Astrocyte of the hippocampus (primary cell): ENCODE results near the gene CNTNAP2.
"Not testable (repeated sequence)": the region's sequence is repeated elsewhere in the genome, so short reads cannot be mapped to it uniquely, and the experiment has no call there.

Source experiments
- DNase-seq: peaks from one replicate; pipeline ENCODE4 v3.0.0; 2011; ENCODE audit warnings: low read depth, low spot score

Gene CNTNAP2

DNA sequence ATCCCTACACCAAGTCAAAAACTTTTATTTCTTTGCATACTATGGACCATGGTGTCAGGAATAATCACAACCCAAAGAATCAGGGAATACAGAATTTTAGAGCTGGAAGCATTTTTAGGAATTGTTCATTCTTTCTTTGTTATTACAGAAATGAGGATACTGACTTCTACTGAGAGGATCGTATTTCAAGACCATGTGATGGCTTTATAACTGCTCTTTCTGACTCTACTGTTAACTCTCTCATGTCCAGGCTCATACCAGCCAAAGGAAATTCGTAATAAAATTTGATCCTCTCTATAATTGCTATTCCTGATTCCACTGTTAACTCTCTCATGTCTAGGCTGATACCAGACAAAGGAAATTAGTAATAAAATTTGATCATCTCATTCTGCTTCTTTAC, 1423.1 kb downstream of the CNTNAP2 start:
- no peak for DNase-seq

DNA sequence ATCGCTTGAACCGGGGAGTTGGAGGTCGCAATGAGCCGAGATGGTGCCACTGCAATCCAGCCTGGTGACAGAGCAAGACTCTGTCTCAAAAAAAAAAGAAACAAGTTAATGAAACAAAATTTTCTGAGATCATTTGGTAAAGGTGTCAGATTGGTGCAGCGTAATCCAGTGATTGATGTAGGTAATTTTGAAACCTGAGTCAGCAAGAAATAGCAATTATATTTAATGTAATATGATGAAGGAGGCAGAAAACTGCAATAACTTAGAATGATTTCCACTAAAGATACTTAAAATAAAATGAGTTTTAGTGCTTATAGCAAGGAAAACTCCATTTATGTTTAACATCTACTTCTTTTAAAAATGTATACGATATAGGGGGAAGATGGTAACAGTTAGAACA, 1424.1 kb downstream of the CNTNAP2 start:
- no peak for DNase-seq

DNA sequence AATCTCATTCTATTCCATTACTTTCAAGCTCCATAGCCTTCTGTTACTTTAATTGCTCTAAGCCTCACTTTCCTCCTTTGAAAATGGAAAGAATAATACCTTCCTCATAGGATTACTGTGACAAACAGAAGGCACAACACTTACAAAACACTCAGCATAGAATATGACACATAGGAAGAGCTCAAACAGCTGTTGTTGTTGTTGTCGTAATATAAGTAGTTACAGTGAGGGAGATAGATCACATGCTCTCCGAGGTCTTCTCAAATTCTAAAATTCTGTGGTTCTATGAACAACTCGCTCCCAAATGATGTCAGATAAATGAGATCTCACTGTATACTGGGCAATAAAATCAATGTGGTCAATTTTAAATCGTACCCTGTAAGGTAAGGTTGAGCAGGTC, 1424.7 kb downstream of the CNTNAP2 start:
- DNase-seq = no peak

DNA sequence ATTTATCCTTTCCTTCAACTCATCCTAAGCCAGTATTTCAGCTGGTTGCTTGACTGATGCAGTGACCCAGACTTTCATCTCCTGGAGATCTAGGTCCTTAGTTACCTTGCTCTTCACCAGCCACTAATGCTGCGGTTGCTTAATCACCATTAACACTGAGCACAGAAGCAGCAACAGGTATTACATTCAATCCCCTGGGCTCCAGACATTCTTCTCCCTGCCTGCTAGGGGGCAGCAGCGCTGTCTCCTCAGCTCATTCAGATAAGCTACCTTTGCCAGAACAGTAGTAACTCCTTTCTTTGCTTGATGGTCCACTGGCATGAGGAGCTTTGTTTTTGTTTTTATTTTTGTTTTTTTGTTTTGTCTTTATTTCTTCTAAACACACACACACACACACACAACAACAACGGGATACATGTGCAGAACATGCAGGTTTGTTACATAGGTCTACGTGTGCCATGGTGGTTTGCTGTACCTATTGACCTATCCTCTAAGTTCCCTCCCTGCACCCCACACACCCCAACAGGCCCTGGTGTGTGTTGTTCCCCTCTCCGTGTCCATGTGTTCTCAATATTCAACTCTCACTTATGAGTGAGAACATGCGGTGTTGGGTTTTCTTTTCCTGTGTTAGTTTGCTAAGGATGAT, 1430.8 kb downstream of the CNTNAP2 start:
- DNase-seq = peak; percentile 35

DNA sequence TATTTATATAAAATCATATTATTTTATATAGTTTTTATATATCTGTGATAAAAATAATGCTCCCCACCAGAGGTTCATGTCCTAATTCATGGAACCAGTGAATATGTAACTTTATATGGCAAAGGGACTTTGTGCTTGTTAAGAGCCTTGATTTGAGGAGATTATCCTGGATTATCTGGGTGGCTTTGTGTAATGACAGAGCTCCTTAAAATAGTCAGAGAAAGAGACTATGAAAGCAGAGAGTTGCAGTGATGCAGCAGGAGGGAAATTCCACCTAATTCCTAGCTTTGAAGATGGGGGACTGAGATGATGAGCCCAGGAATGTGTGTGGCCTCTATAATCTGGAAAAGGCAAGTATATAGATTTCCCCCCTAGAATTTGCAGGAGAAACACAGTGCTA, 1439.7 kb downstream of the CNTNAP2 start:
- DNase-seq = no peak

DNA sequence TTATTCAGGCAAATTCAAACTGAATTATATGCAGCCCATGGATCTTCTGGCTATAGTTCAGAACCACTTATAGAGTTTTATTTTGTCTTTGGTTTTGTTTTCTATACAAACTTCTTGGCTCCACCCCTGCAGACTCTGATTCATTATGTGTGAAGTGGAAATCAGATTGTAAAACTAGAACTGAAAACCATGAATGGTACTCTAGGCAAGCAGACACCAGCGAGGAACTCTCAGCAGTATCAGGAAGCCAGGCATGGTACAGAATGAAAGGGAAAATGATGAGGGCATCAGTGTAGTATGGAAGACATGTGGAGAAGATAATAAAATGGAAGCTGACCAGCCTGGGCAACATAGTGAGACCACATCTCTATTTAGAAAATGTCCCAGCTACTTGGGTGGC, 1447.1 kb downstream of the CNTNAP2 start:
- DNase-seq = no peak

DNA sequence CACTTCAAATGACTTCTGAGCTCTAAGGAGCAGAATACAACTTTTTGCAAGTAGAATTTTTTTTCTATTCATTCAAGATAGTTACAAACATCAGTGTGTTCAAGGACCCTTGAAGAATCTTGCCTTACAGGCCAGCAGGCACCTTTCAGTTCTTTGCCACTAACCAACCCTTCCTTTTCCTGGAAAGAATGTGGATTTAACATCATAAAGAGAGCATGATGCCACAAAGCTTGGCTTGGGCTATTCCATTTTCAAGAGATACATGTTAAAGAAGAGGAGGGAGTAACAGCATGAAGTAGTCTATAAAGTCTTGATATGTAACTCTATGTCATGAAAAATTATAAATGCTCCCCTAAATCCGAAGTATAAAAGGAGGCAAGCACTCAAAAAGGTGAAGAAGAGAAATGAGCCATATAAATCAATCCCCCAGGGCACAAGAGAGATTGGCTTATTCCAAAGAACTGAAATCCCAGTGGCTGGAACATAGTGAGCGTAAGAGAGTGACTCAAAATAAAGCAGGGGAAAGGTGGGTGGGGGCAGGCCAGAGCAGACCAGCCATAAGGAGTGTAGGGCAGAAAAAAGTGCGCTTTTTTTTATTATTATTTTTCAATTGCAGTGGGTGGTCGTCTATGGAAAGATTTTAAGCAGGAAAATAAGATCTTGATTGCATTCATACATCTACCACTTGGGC, 1448.3 kb downstream of the CNTNAP2 start:
- DNase-seq = no peak

DNA sequence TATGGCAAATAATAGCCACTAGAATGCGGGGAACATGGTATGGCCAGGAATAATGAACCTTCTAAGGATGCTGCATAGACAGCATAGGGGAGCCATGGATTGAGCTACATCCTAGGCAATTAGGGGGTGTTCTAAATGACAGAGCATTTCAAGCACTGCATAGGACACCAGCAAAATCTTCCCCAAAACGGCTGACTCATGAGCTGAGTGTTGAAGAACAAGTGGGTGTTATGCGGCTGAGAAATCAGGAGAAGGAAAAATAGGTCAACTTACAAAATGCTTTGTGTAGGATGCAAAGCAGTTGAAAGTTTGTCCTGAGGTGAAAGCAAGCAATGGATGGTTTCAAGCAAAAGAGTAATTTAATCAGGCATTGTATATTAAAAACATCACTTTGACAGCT, 1450.4 kb downstream of the CNTNAP2 start:
- DNase-seq = no peak

DNA sequence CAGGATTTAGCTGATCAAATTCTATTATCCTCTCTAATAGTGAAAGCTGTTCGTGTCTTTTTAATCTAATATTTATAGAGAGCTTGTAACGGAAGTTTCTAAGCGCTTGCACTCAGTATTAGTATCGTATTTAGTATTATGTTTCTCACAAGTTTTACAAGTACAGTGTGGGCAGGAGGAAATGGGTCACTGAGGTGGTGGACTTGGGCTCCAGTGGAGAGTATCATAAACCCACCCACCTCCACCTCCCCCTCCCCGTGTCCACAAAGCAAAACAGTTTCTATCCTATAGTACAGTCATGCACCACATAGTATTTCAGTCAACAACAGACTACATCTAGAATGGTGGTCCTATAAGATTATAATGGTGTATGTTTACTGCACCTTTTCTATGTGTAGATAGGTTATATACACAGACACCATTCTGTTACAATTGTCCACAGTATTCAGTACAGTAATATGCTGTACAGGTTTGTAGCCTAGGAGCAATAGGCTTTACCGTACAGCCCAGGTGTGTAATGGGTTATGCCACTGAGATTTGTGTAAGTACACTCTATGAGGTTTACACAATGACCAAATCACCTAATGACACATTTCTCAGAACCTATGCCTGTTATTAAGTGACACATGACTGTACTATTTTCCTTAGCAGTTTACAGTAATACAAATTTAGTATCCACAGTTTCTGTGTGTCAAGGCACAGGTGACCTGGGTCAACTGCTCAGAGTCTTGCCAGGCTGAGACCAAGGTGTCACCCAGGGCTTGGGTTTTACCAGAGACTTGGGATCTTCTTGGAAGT, 1452.7 kb downstream of the CNTNAP2 start:
- DNase-seq = no peak

DNA sequence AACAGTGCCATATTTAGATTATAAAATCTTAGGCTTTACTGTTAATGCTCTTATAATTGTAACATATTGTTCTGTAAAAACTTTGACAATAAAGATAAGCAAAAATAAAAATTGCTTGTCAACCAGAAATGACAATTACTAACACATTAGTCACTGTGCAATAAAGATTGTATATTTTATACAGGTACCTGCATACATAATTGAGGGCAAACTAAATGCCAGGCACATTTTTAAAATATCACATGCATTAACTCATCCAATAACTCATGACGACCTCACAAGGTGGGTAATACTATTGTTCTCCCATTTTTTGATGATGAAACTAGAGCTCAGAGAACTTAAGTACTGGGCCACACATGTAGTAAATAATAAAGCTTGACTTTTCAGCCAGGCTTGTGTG, 1453.8 kb downstream of the CNTNAP2 start:
- peak; percentile 11 for DNase-seq

DNA sequence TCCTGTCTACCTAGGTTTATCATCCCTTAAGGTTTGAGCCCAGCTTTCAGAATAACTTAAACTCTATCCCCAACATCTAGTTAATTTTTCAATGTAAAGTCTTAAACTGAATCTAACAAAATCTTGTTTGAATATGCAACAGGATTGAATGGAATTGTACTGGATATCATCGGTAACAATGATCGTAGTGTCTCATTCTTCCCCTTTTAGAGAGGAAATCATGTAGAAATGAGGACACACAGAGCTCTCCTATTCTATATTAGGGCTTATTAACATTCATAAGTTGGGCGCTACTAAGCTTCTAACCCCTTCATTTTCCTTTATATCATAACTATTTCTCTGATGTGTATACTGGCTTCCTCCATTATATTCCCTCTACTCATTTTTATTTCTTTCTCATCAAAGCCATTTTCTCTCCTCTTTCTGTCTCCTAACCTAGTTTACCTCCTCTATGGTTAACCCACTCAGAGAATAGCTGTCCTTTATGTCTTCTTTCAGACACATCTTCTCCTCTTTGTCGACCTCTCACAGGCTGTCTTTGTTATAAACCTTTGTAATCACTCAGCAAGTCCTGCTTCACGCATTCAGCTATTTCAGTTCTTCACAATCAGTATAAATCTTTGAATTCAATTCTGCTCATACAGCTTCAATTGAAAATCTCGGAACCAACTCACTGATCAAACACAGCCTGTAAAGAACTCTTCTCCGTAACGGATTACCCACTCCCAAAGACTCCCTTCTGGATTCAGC, 1455.0 kb downstream of the CNTNAP2 start:
- no peak for DNase-seq

DNA sequence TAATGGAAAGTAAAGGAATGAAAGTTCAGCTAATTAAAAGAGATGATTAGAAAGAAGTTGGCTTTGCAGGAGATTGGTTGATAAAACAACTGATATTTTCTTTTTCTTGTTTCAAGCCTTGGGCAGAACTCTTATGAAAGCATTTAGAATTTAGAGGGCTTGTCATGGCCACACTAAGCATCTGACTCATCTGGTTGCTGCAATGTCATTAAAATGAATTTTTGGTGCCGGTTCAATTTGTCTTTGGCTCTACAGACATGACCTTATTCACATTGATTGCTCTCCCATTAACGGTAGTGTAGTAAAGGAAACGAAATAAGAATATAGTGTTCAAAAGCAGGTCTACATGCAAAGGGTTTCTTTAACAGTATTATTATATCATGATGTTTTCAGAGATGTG, 1461.6 kb downstream of the CNTNAP2 start:
- peak; percentile 22 for DNase-seq

DNA sequence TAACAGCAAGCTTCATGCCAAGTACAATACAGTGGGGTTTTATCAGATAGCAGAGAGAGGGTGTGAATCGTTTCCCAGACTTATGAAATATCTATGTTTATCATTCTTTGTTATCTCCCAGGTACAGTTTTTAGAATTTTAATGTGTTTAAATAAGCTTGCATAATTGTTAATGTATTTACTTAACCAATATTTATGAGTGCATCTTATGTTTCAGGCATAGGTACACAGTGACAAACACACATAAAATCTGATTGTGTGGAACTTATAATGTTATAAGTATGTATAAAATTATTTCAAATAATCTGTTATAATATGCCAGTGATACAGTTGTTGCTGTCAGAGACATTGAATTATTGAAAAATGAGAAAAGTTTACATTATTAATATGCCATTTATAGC, 1462.5 kb downstream of the CNTNAP2 start:
- no peak for DNase-seq

DNA sequence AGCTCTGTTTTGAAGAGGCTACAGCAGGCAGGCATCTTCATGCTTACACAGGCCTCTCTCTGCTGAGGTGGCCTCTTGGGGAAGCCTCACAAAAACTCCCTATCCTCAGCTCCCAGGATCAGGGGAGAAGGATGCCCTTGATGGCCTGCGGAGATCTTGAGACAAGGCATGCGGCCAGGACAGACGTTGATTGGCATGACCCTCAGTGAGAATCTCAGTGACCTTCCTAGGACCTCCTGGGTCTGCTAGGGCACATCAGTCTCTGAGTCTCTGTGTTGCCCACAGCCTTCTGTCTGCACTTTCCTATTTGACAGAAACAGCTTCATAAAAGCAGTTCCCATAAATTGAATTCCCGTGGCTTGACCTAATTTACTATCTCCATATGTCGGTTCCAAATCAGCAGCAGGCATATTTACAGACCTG, 1468.2 kb downstream of the CNTNAP2 start:
- no peak for DNase-seq

DNA sequence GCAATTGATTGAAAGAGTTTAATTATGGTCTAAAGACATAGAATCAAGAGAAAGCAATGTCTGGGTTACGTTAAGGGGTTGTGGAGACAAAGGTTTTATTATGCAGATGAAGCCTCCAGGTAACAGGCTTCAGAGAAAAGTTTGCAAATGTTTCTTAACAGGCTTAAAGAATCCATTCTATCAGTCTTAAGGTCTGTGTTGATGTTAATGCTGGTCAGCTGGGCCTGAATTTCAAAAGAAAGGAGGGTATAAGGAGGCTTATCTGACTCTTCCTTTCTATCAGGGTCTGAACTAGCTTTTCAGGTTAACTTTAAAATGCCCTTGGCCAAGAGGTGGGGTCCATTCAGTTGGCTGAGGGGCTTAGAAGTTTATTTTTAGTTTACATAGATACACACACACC, 1469.5 kb downstream of the CNTNAP2 start:
- no peak for DNase-seq

DNA sequence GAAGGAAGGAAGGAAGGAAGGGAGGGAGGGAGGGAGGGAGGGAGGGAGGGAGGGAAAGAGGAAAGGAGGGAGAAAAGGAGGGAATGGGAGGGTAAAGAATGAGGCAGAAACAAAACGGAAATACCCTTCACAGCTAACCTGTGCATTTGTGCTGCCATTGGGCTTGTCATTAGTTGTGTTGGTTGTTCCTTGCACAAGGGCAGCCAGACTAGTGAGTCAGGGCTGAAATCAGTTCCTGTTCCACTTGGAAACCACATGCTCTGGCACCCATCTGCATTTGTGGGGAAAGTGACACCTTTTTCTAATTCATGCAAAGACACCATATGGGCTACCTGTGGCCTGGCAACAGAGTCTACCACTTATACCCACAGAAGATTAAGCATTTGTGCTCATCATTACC, 1469.9 kb downstream of the CNTNAP2 start:
- DNase-seq = peak; percentile 7

DNA sequence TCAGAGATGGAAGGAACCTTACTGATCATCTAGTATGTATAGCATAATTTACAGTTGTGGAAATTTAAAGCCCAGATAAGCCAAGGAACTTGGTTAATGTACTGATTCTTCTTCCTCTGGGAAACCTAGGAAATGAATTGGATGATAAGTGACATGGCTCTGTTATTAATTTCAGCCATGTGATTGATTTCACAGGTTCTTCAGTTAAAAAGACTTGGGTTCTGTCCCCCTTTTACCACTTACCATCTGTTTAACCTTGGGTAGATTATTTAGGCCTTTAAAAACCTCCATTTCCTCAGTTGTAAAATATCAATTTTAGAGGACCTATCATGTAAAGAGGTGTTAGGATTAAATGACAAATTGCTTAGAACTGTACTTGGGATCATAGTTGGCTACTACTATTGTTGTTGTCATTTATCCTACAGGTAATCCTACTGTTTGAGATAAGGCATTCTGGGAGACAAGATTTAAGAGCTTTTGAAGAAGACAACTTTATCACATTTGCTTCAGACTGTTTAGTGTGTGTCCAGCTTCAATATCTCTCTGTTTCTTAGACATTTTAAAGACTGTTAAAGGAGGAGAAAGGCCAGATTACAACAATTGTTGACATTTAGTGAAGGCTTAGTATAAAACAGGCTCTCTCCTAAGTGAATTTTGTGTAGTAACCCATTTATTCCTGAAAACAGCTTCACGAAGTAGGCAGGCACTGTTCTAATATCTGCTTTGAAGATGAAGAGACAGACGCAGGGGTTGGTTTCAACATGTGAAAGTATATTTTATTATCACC, 1476.9 kb downstream of the CNTNAP2 start:
- no peak for DNase-seq

DNA sequence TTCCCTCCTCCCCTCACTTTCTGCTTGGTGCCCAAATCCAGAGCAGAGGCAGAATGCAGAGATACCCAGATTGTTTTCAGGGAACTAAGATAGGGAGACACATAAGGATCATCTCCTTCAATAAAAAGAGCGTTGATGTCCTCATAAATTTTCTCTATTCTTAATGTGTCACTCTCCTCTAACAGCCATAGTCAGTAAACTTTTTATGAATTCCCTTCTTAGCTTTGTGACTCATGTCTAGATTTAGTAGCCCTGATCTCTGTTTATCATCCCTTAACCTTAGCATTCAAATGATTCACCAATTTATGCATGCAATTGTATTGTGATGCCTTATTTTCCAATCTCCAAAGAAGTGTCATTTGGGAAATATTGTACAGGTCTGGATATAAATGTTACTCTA, 1478.4 kb downstream of the CNTNAP2 start:
- DNase-seq = no peak

DNA sequence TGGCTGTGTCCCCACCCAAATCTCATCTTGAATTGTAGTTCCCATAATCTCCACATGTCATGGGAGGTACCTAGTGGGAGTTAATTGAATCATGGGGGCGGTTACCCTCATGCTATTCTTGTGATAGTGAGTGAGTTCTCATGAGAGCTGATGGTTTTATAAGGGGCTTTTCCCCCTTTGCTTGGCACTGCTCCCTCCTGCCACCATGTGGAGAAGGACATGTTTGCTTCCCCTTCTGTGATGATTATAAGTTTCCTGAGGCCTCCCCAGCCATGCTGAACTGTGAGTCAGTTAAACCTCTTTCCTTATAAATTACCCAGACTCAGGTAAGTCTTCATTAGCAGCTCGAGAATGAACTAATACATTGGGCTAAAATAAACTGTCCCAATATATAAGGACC, 1482.1 kb downstream of the CNTNAP2 start:
- DNase-seq = not testable (repeated sequence)

DNA sequence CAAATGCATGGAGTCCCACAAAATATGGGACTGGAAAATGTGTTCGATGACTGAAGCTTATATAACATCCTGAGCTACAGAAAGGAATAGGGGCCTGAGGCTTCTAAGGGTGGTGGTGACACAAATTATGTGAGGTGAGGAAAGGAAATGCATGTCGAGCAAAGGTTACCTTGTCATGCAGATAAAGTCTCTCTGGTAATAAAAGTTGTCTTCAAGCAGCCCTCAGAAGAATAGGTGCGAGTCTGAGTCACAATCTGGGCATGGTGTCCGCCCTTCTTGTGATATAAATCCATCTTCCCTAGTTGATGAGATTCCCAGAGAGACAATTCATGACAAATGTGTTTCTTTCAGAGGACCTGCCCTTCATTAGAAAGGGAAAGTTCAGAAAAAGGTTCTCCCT, 1488.7 kb downstream of the CNTNAP2 start:
- DNase-seq = no peak

DNA sequence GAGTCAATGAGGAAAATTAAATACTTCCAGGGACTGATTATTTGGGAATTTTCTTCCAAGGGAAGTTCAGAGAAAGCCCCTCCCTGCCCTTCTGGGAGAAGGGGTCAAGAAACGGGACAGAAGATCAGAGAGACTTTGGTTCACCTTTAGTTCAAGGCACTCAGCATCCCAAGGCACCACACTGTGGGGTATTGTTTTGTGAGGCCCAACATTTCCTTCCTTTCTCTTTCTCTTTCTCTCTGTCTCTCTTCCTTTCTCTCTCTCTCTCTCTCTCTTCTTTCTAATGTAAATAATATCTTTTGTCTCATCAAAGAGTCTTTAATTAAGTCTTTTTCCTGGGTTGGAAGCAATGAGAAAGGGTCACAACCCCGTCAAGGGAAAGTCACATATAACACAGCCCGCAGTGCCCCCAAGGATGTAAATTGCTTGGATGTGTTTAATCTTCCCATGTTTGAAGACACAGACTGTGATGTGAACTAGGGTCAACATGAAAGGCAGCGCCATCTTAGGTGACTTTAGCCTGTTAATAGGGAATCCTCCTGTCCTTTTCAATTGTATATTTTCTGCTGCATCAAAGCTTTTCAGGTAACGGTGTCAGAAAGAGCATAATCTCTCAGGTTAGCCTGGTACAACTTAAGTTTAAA, 1490.7 kb downstream of the CNTNAP2 start:
- DNase-seq = no peak
